Nephron (organoid): ENCODE results near the gene MAP3K3.
A peak's percentile ranks its signal among the peaks of the same experiment; 100 is the strongest.

Experiments
- H3K27ac Mint-ChIP-seq, 3 experiments: 2 replicates each; pipeline ENCODE4 v1.8.0; 2020; ENCODE audit warnings: mixed read lengths in 3 of 3, mild to moderate bottlenecking in 2 of 3, moderate library complexity in 1 of 3
- H3K27me3 Mint-ChIP-seq: 2 replicates; pipeline ENCODE4 v1.8.0; 2021; ENCODE audit warnings: low read depth, mild to moderate bottlenecking, moderate library complexity, mixed read lengths
- H3K36me3 Mint-ChIP-seq: 2 replicates; pipeline ENCODE4 v1.8.0; 2020; ENCODE audit warnings: low read depth, mixed read lengths
- H3K4me1 Mint-ChIP-seq: 2 replicates; pipeline ENCODE4 v1.8.0; 2020; ENCODE audit warnings: mixed read lengths
- H3K4me3 Mint-ChIP-seq, 3 experiments: 2 replicates each; pipeline ENCODE4 v1.8.0; 2020; ENCODE audit warnings: mild to moderate bottlenecking in 3 of 3, mixed read lengths in 3 of 3, moderate library complexity in 2 of 3
- H3K9me3 Mint-ChIP-seq: 2 replicates; pipeline ENCODE4 v1.8.0; 2020; ENCODE audit warnings: mixed read lengths
- TF ChIP-seq, protein P1 (sequence below), 3 experiments: fragments of 200-600 bp; sonication (generic); IDR thresholded peaks; one replicate each; pipeline ENCODE4 v1.5.0; 2021; ENCODE audit warnings: antibody characterized with exemption in 3 of 3; ENCODE audit not compliant: unreplicated experiment in 3 of 3

MAP3K3 gene

DNA sequence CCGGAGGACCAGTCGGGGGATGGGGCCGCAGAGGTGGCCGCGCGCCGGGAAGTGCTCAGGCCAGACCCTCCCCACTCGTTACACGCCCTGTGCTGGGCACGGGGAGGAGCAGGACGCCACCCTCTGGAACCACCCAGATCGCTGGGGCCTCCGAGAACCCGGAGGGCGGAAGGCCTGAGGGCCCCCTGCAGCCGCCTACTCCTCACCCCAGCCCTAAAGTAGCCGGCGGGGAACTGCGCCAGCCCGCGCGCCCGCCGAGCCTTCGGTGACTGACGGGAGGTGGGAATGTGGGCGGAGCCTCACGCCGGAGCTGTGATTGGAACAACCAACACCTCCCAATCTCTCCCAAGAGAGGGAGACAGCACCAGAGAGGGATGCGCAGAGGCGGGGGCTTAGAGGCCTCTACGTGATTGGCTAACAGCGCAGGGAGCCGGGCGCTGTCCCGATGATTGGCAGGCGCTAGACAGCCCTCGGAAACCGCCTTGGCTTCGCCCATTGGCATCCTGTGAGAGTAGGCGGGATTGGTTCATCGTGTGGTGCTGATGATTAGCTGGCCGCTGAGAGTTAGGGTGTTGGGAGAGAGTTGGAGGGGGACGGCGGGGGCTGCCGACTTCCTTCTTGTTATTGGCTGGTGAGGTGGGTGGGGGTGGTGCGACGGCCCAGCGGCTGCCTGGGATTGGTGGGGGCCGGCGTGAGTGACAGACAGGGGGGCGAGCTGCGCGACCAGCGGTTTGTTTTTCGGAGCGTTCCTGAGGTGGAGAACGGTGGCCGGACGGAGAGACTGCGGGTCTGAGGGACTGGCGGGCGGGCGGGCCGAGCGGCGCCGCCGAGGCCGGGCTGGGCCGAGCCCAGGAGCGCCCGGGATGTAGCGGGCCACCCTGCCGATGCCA, at the start of gene MAP3K3:
Gene MAP3K3, plus strand, starts transcription at position 734 of the 890 bp plus-strand sequence. CDS start 343 bp downstream, outside the sequence.
- Mint-ChIP-seq H3K27me3 (no peaks in the 10 kb centered on the region), H3K27ac (peak within 1 kb of the TSS; percentile 76 to 96 (median 88)), H3K4me3 (peak within 1 kb of the TSS; percentile 97 to 99 (median 99)), H3K4me1 (peaks cover 25% of the 10 kb centered on the region), H3K36me3 (no peaks in the 10 kb centered on the region), H3K9me3 (no peaks in the 10 kb centered on the region)
- TF ChIP-seq, protein P1, sequence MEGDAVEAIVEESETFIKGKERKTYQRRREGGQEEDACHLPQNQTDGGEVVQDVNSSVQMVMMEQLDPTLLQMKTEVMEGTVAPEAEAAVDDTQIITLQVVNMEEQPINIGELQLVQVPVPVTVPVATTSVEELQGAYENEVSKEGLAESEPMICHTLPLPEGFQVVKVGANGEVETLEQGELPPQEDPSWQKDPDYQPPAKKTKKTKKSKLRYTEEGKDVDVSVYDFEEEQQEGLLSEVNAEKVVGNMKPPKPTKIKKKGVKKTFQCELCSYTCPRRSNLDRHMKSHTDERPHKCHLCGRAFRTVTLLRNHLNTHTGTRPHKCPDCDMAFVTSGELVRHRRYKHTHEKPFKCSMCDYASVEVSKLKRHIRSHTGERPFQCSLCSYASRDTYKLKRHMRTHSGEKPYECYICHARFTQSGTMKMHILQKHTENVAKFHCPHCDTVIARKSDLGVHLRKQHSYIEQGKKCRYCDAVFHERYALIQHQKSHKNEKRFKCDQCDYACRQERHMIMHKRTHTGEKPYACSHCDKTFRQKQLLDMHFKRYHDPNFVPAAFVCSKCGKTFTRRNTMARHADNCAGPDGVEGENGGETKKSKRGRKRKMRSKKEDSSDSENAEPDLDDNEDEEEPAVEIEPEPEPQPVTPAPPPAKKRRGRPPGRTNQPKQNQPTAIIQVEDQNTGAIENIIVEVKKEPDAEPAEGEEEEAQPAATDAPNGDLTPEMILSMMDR (IDR thresholded peaks at IDR 0.05; ENCODE audit: unreplicated experiment in 3 of 3), result peak in 2 of 3 experiments; percentile 10 to 22

DNA sequence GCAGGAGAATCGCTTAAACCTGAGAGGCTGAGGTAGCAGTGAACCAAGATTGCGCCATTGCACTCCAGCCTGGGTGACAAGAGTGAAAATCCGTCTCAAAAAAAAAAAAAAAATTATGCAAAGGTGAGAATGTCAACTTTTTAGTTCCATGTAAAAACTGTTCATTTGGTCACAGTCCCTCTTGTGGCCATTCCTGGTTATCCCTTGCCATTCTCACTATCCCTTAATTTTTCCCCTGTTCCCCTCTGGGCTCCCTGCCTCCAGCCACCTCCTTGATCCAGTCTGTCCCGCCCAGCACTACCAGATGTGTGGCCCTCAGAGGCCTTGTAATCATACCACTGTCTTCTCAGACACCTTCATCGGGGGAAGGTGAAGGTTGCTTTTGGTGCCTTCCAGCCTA, 48.6 kb upstream of the MAP3K3 start:
- Mint-ChIP-seq H3K4me3 (no peak overlapping the region), H3K4me1 (peaks cover under 1% of the 10 kb centered on the region), H3K27me3 (no peaks in the 10 kb centered on the region), H3K9me3 (no peaks in the 10 kb centered on the region), H3K27ac (peak overlapping the region in 1 of 3 experiments; percentile 3), H3K36me3 (no peaks in the 10 kb centered on the region)
- TF ChIP-seq, protein P1 (IDR thresholded peaks at IDR 0.05; ENCODE audit: unreplicated experiment in 3 of 3), result peak; percentile 24 to 34 (median 28)

DNA sequence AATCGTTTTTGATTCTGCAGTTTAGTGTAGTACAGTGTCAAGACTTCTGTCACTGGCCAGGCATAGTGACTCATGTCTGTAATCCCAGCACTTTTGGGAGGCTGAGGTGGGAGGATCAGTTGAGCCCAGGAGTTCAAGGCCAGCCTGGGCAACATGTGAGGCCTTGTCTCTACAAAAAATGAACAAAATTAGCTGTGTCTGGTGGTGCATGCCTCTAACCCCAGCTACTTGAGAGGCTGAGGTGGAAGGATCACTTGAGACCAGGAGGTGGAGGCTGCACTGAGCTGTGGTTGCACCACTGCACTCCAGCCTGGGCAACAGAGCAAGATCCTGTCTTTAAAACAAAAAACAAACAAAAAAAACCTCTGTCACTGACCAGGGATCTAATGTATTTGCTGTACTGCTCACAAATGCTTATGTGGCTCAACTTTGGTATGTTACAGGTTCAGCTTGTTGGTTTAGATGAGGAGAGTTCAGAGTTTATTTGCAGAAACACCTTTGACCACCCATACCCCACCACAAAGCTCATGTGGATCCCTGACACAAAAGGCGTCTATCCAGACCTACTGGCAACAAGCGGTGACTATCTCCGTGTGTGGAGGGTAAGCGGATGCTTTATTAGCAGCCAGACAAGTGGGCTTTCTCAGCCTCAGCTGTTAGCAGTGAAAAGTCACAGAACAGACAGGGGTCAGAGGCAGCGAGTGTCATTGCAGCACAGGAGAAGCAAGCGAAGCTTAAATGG, 44.0 kb upstream of the MAP3K3 start:
- H3K27me3 Mint-ChIP-seq, result no peaks in the 10 kb centered on the region
- TF ChIP-seq, protein P1 (IDR thresholded peaks at IDR 0.05; ENCODE audit: unreplicated experiment in 3 of 3), result no peak
- peaks cover 33% of the 10 kb centered on the region for H3K36me3 Mint-ChIP-seq
- no peaks in the 10 kb centered on the region for H3K9me3 Mint-ChIP-seq
- no peak overlapping the region for H3K4me3 Mint-ChIP-seq
- H3K4me1 Mint-ChIP-seq, result peaks cover 15% of the 10 kb centered on the region
- H3K27ac Mint-ChIP-seq, result peak overlapping the region; percentile 75 to 83 (median 83)

DNA sequence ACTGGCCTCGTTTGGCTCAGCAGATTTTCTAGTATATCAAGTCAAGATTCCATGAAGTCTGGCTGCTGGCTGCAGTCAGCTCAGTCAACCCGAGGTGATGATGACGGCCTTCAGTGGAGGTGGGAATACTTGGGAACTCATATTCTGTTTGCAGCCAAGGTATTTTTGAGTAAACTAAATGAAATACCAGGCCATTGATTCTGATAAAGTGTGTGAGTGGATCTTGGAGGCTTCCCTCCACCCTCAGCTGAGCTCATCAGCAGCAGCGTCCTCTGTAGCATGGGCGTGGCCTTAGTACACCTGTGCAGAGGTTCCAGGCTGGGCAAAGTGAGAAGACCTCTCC, 43.5 kb upstream of the MAP3K3 start:
- TF ChIP-seq, protein P1 (IDR thresholded peaks at IDR 0.05; ENCODE audit: unreplicated experiment in 3 of 3), result no peak
- H3K4me3 Mint-ChIP-seq, result no peak overlapping the region
- H3K9me3 Mint-ChIP-seq, result no peaks in the 10 kb centered on the region
- H3K27me3 Mint-ChIP-seq, result no peaks in the 10 kb centered on the region
- peaks cover 38% of the 10 kb centered on the region for H3K36me3 Mint-ChIP-seq
- peaks cover 15% of the 10 kb centered on the region for H3K4me1 Mint-ChIP-seq
- peak overlapping the region; percentile 75 to 83 (median 83) for H3K27ac Mint-ChIP-seq

DNA sequence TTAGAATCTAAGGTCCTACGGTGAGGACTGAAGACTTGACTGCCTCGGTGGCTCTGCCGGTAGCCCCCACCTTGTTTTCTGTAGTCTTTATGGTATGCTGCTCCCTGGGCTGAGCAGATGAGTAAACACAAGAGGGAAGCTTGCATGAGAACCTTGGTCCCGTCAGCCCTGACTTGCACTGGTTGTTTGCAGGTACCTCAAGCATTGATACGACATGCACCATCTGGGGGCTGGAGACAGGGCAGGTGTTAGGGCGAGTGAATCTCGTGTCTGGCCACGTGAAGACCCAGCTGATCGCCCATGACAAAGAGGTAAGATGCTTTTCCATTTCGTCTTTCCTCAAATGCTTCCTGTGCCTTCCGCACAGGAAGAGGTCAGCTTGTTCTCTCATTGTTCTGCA, 42.6 kb upstream of the MAP3K3 start:
- Mint-ChIP-seq H3K4me3 (no peak overlapping the region), H3K36me3 (peaks cover 43% of the 10 kb centered on the region), H3K9me3 (no peaks in the 10 kb centered on the region), H3K27me3 (no peaks in the 10 kb centered on the region), H3K4me1 (peaks cover 15% of the 10 kb centered on the region), H3K27ac (peak overlapping the region; percentile 75 to 83 (median 83))
- TF ChIP-seq, protein P1 (IDR thresholded peaks at IDR 0.05; ENCODE audit: unreplicated experiment in 3 of 3), result no peak
